HCEC 1CT (cell line): ENCODE results near the gene EEIG1.
"Not testable (repeated sequence)": the region's sequence is repeated elsewhere in the genome, so short reads cannot be mapped to it uniquely, and the experiment has no call there.

Experiments used
- DNase-seq: peaks from one replicate; pipeline ENCODE4 v3.0.0-alpha.2; 2017

EEIG1 gene

GRCh38 chr9:127980706-127981558 is at the start of gene EEIG1:
TSS of gene EEIG1 (minus strand) at chr9:127980989. CDS start at chr9:127980137, 852 bp downstream.
- DNase-seq: peak; percentile 88

GRCh38 chr9:128027705-128028104 is 46.9 kb upstream of the EEIG1 start:
- no peak for DNase-seq

- DNase-seq: peak; percentile 14
Measured at GRCh38 chr9:128026773-128027541, 46.2 kb upstream of the EEIG1 start.

GRCh38 chr9:128026255-128026772 is 45.5 kb upstream of the EEIG1 start:
- no peak for DNase-seq

- no peak for DNase-seq
Measured at GRCh38 chr9:128025736-128026135, 44.9 kb upstream of the EEIG1 start.

GRCh38 chr9:128024761-128025308 is 44.0 kb upstream of the EEIG1 start:
- DNase-seq: no peak

GRCh38 chr9:128023671-128024070 is 42.9 kb upstream of the EEIG1 start:
- not testable (repeated sequence) for DNase-seq

GRCh38 chr9:128022886-128023285 is 42.1 kb upstream of the EEIG1 start:
- no peak for DNase-seq

- DNase-seq: no peak
Measured at GRCh38 chr9:128021098-128021497, 40.3 kb upstream of the EEIG1 start.

GRCh38 chr9:128020692-128021091 is 39.9 kb upstream of the EEIG1 start:
- DNase-seq: no peak

- DNase-seq: no peak
Measured at GRCh38 chr9:128015696-128016095, 34.9 kb upstream of the EEIG1 start.

- no peak for DNase-seq
Measured at GRCh38 chr9:128011071-128011817, 30.5 kb upstream of the EEIG1 start.

GRCh38 chr9:128009639-128010038 is 28.9 kb upstream of the EEIG1 start:
- DNase-seq: no peak

- no peak for DNase-seq
Measured at GRCh38 chr9:128008171-128008570, 27.4 kb upstream of the EEIG1 start.

- DNase-seq: no peak
Measured at GRCh38 chr9:128007566-128008138, 26.9 kb upstream of the EEIG1 start.

- no peak for DNase-seq
Measured at GRCh38 chr9:128006332-128006996, 25.7 kb upstream of the EEIG1 start.

- DNase-seq: no peak
Measured at GRCh38 chr9:128005923-128006322, 25.1 kb upstream of the EEIG1 start.

- no peak for DNase-seq
Measured at GRCh38 chr9:128003966-128004604, 23.3 kb upstream of the EEIG1 start.

- DNase-seq: no peak
Measured at GRCh38 chr9:128002959-128003358, 22.2 kb upstream of the EEIG1 start.

- DNase-seq: peak; percentile 90
Measured at GRCh38 chr9:128001779-128002298, 21.1 kb upstream of the EEIG1 start.
